Neural cell (in vitro differentiated cells): ENCODE data around the gene RPS3. TPM values are rescaled to one million over a fixed set of nuclear protein-coding genes. Genes with fewer than 3 reads are reported as not detected.

Source experiments
- H2AFZ ChIP-seq: fragments of 200-600, 300-800 bp; sonication (generic), shearing (Covaris generic); 2 replicates; pipeline ENCODE4 v1.6.0; 2014; ENCODE audit warnings: low read depth, mild to moderate bottlenecking, antibody characterized with exemption, low read length, moderate library complexity
- H3F3A ChIP-seq: fragments of 200-600 bp; shearing (Covaris generic); 2 replicates; pipeline ENCODE4 v1.6.1; 2016; ENCODE audit warnings: mild to moderate bottlenecking, moderate library complexity, mixed read lengths, antibody characterized with exemption, low read length; ENCODE audit not compliant: insufficient read depth, poor library complexity, severe bottlenecking
- H3K27ac ChIP-seq: fragments of 200-600, 300-800 bp; sonication (generic), shearing (Covaris generic); 2 replicates; pipeline ENCODE4 v1.5.1; 2014; ENCODE audit warnings: mild to moderate bottlenecking, low read length, moderate library complexity
- H3K27me3 ChIP-seq: fragments of 300-800, 200-600 bp; sonication (generic), shearing (Covaris generic); 2 replicates; pipeline ENCODE4 v1.6.0; 2014; ENCODE audit warnings: mild to moderate bottlenecking, low read depth, low read length, moderate library complexity; ENCODE audit not compliant: insufficient read depth
- H3K36me3 ChIP-seq: fragments of 300-800, 200-600 bp; sonication (generic), shearing (Covaris generic); 2 replicates; pipeline ENCODE4 v1.5.1; 2014; ENCODE audit warnings: mild to moderate bottlenecking, antibody characterized with exemption, low read length, moderate library complexity; ENCODE audit not compliant: insufficient read depth
- H3K4me2 ChIP-seq: fragments of 300-800, 200-600 bp; sonication (generic), shearing (Covaris generic); 2 replicates; pipeline ENCODE4 v1.6.0; 2014; ENCODE audit warnings: mild to moderate bottlenecking, low read length
- H3K4me3 ChIP-seq: fragments of 300-800, 200-600 bp; sonication (generic), shearing (Covaris generic); 2 replicates; pipeline ENCODE4 v1.5.1; 2014; ENCODE audit warnings: mild to moderate bottlenecking, low read length, moderate library complexity
- H3K79me2 ChIP-seq: fragments of 200-600 bp; shearing (Covaris generic); replicated peaks from 2 replicates; pipeline ENCODE4 v1.6.0; 2014; ENCODE audit warnings: mild to moderate bottlenecking, low read length, moderate library complexity; ENCODE audit not compliant: insufficient read depth
- H3K9ac ChIP-seq: fragments of 300-800, 200-600 bp; sonication (generic), shearing (Covaris generic); 2 replicates; pipeline ENCODE4 v1.6.1; 2016; ENCODE audit warnings: mild to moderate bottlenecking, low read length, mixed read lengths
- H3K9me2 ChIP-seq: fragments of 200-600 bp; shearing (Covaris generic); 2 replicates; pipeline ENCODE4 v1.6.1; 2016; ENCODE audit warnings: mild to moderate bottlenecking, low read length, mixed read lengths; ENCODE audit not compliant: insufficient read depth
- H3K9me3 ChIP-seq: fragments of 200-600, 300-800 bp; sonication (generic), shearing (Covaris generic); 2 replicates; pipeline ENCODE4 v1.6.1; 2016; ENCODE audit warnings: mild to moderate bottlenecking, mixed run types, low read length, moderate library complexity, mixed read lengths
- H4K20me1 ChIP-seq: fragments of 200-600 bp; shearing (Covaris generic); 2 replicates; pipeline ENCODE4 v1.6.1; 2016; ENCODE audit warnings: mild to moderate bottlenecking, mixed run types; ENCODE audit not compliant: insufficient read depth
- CTCF ChIP-seq: fragments of 450-650 bp; IDR thresholded peaks from 2 replicates; pipeline ENCODE4 v1.5.1; 2014; ENCODE audit warnings: antibody characterized with exemption, mild to moderate bottlenecking, moderate library complexity; ENCODE audit not compliant: poor library complexity, severe bottlenecking
- EP300 ChIP-seq: fragments of 450-650 bp; conservative IDR thresholded peaks from 2 replicates; pipeline ENCODE4 v1.6.1; 2014; ENCODE audit warnings: antibody characterized with exemption, mild to moderate bottlenecking, moderate library complexity; ENCODE audit not compliant: poor library complexity, severe bottlenecking
- EZH2 ChIP-seq: fragments of 200-600, 300-800 bp; shearing (Covaris generic), sonication (generic); IDR thresholded peaks from 2 replicates; pipeline ENCODE4 v1.6.1; 2014; ENCODE audit warnings: antibody characterized with exemption, low read length, borderline replicate concordance, mild to moderate bottlenecking; ENCODE audit not compliant: insufficient read depth, poor library complexity, severe bottlenecking
- MXI1 ChIP-seq: fragments of 450-650 bp; conservative IDR thresholded peaks from 2 replicates; pipeline ENCODE4 v1.6.1; 2014; ENCODE audit warnings: antibody characterized with exemption, mild to moderate bottlenecking; ENCODE audit not compliant: poor library complexity, severe bottlenecking
- POLR2AphosphoS5 ChIP-seq: IDR thresholded peaks from 2 replicates; pipeline ENCODE4 v1.6.1; 2012
- RAD21 ChIP-seq: fragments of 450-650 bp; conservative IDR thresholded peaks from 2 replicates; pipeline ENCODE4 v1.6.1; 2014; ENCODE audit warnings: antibody characterized with exemption, mild to moderate bottlenecking, moderate library complexity
- REST ChIP-seq: IDR thresholded peaks from 2 replicates; pipeline ENCODE4 v1.6.1; 2012; ENCODE audit warnings: borderline replicate concordance
- SMC3 ChIP-seq: fragments of 450-650 bp; conservative IDR thresholded peaks from 2 replicates; pipeline ENCODE4 v1.6.1; 2014; ENCODE audit warnings: antibody characterized with exemption, mild to moderate bottlenecking, moderate library complexity; ENCODE audit not compliant: poor library complexity
- TAF1 ChIP-seq: IDR thresholded peaks from 2 replicates; pipeline ENCODE4 v1.6.1; 2012; ENCODE audit warnings: low read depth
- polyA plus RNA-seq: library from polyadenylated mRNA; depleted of rRNA; stranded (reverse); fragments of >200 nt; gene quantifications from 2 replicates; pipeline ENCODE4 v1.2.3, GENCODE V29; 2014

Gene RPS3
- polyA plus RNA-seq, 1 donor from 2014 or later: 1,440 TPM

DNA sequence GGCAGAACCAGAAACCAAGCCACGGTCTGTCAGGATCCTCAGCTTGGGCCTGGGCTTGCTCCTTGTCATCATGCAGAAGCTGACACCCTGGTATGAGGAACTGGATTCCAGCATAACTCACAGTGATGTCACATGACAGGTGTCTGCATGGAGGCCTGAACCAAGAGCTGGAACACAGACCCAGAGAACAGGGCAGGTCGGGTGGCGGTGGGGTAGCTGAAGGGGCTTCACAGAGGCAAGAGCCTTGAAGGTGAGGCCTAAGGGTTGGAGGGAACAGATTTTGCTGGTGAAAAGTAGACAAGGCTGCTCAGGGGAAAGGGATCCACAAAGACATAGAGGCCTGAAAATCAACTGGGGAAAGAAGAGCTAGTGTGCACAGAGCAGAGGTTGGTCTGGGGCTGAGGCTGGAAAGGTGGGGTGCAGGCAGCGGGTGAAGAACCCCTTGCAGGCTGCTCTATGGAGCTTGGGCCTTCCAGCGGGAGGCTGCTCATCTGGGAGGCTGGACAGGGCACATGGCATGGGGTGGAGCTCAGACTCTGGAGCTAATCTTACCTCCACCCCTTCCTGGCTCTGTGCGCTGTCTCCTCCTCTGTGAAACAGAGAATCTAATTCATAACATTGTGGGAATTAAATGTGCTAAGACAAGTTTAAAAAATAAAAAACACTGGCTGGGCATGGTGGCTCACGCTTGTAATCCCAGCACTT is 18.4 kb upstream of the RPS3 start:
- no peaks in the 10 kb centered on the region for H3K79me2 ChIP-seq
- no peaks in the 10 kb centered on the region for H3K36me3 ChIP-seq
- TF ChIP-seq RAD21 (no peak), REST (no peak), CTCF (no peak), TAF1 (no peak), EZH2 (no peak), POLR2AphosphoS5 (no peak), SMC3 (no peak), EP300 (no peak), MXI1 (no peak)
- H4K20me1 ChIP-seq: no peaks in the 10 kb centered on the region
- H3K9ac ChIP-seq: no peak overlapping the region
- H3K9me2 ChIP-seq: no peaks in the 10 kb centered on the region
- H3F3A ChIP-seq: no peaks in the 10 kb centered on the region
- H3K4me3 ChIP-seq: no peak overlapping the region
- no peaks in the 10 kb centered on the region for H3K9me3 ChIP-seq
- H3K27me3 ChIP-seq: no peaks in the 10 kb centered on the region
- no peak overlapping the region for H3K27ac ChIP-seq
- H3K4me2 ChIP-seq: no peak overlapping the region
- no peak overlapping the region for H2AFZ ChIP-seq

DNA sequence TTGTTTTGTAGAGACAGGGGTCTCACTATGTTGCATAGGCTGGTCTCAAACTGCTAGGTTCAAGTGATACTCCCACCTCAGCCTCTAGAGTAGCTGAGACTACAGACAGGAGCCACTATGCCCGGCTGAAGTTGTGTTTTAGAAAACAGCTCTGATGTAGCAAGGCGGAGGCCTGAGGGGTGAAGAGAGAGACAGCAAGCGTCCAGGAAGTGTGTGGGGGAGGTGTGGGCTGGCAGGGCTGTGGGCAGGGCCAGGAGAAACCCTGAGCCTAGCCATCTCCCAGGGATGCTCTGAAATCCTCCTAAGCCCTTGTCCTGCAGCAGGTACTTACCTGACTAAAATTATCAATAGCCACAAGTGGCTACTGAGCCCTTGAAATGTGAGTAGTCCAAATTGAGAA is 16.1 kb upstream of the RPS3 start:
- Histone ChIP-seq H3K27me3 (no peaks in the 10 kb centered on the region), H3K79me2 (no peaks in the 10 kb centered on the region), H2AFZ (no peak overlapping the region), H3K27ac (no peak overlapping the region), H3F3A (no peaks in the 10 kb centered on the region), H3K9me3 (no peaks in the 10 kb centered on the region), H3K36me3 (no peaks in the 10 kb centered on the region), H3K9me2 (no peaks in the 10 kb centered on the region), H3K4me2 (no peak overlapping the region), H3K9ac (no peak overlapping the region), H3K4me3 (no peak overlapping the region), H4K20me1 (no peaks in the 10 kb centered on the region)
- TF ChIP-seq CTCF (no peak), MXI1 (no peak), TAF1 (no peak), SMC3 (no peak), POLR2AphosphoS5 (no peak), REST (no peak), EP300 (no peak), EZH2 (no peak), RAD21 (no peak)
